ENCODE measurements around the gene LEMD2. TPM values are rescaled to one million over a fixed set of nuclear protein-coding genes. Genes with fewer than 3 reads are reported as not detected.
A peak's percentile ranks its signal among the peaks of the same experiment; 100 is the strongest.

Gene LEMD2
- total RNA-seq, 1 experiment from 2014 or later: 62.9 TPM

GRCh38 chr6:33771146-33772081, 17.5 kb downstream of the LEMD2 start (continued):
- TF ChIP-seq USF2 (CRISPR knock-in tag; IDR thresholded peaks at IDR 0.05) (no peak), STAT6 (CRISPR knock-in tag; conservative IDR thresholded peaks at IDR 0.05; ENCODE audit: low read depth) (no peak), FOXP1 (CRISPR knock-in tag; IDR thresholded peaks at IDR 0.05; ENCODE audit: borderline replicate concordance) (no peak), USF1 (CRISPR knock-in tag; IDR thresholded peaks at IDR 0.05) (no peak), ZNF671 (CRISPR knock-in tag; IDR thresholded peaks at IDR 0.05) (no peak), FOXJ3 (CRISPR knock-in tag; IDR thresholded peaks at IDR 0.05; ENCODE audit: borderline replicate concordance) (no peak), ARID4B (CRISPR knock-in tag; IDR thresholded peaks at IDR 0.05; ENCODE audit: borderline replicate concordance) (no peak; the same call in 1 of the 2 replicates), IRF1 (CRISPR knock-in tag; IDR thresholded peaks at IDR 0.05) (no peak), MLX (CRISPR knock-in tag; IDR thresholded peaks at IDR 0.05) (no peak), CREB1 (CRISPR knock-in tag; IDR thresholded peaks at IDR 0.05) (no peak; the same call in 1 of the 2 replicates), TP53 (CRISPR knock-in tag; IDR thresholded peaks at IDR 0.05) (0 out of 2 replicates have a peak, but pooled peaks have one; percentile 34), IRF2 (CRISPR knock-in tag; IDR thresholded peaks at IDR 0.05; ENCODE audit: borderline replicate concordance, low read depth) (no peak), ZSCAN18 (CRISPR knock-in tag; IDR thresholded peaks at IDR 0.05) (no peak), ZBTB21 (CRISPR knock-in tag; IDR thresholded peaks at IDR 0.05; ENCODE audit: borderline replicate concordance) (0 out of 2 replicates have a peak, but pooled peaks have one; percentile 60), JAZF1 (CRISPR knock-in tag; IDR thresholded peaks at IDR 0.05) (no peak), ZBTB43 (CRISPR knock-in tag; IDR thresholded peaks at IDR 0.05) (no peak), RORB (CRISPR knock-in tag; IDR thresholded peaks at IDR 0.05) (no peak), TEAD4 (CRISPR knock-in tag; IDR thresholded peaks at IDR 0.05) (no peak), FOXK1 (CRISPR knock-in tag; IDR thresholded peaks at IDR 0.05) (no peak), NR3C1 (CRISPR knock-in tag; conservative IDR thresholded peaks at IDR 0.05; ENCODE audit: low read depth) (no peak), CDX4 (CRISPR knock-in tag; IDR thresholded peaks at IDR 0.05; ENCODE audit: borderline replicate concordance) (no peak)

Measured in WTC11 (cell line).